Uterus (tissue), 4 donors: ENCODE results near the gene PCDHGB5. TPM values are rescaled to one million over a fixed set of nuclear protein-coding genes. Genes with fewer than 3 reads are reported as not detected.
"Not testable (repeated sequence)": the region's sequence is repeated elsewhere in the genome, so short reads cannot be mapped to it uniquely, and the experiment has no call there.

Experiments
- DNase-seq, 2 donors: peaks; one replicate each; pipeline ENCODE4 v3.0.0-alpha.2; 2019 to 2020
- H3K27ac ChIP-seq, 2 donors: fragments of 200-600 bp; sonication (generic); 1 replicate in 1 of 2; 2 replicates in 1 of 2; pipeline ENCODE4 v1.5.1; 2016 to 2018
- H3K27me3 ChIP-seq, 2 donors: fragments of 200-600 bp; sonication (generic); one replicate each; pipeline ENCODE4 v1.5.1; 2018 to 2019; ENCODE audit warnings: control low read depth in 1 of 2
- H3K36me3 ChIP-seq, 2 donors: fragments of 200-600 bp; sonication (generic); one replicate each; pipeline ENCODE4 v1.5.1; 2019; ENCODE audit warnings: control low read depth in 1 of 2
- H3K4me1 ChIP-seq, 2 donors: fragments of 200-600 bp; sonication (generic); one replicate each; pipeline ENCODE4 v1.5.1; 2018 to 2019; ENCODE audit warnings: control low read depth in 1 of 2
- H3K4me3 ChIP-seq, 2 donors: fragments of 200-600 bp; sonication (generic); 1 replicate in 1 of 2; 2 replicates in 1 of 2; pipeline ENCODE4 v1.5.1; 2018 to 2019; ENCODE audit warnings: mild to moderate bottlenecking in 1 of 2
- H3K9me3 ChIP-seq, 2 donors: fragments of 200-600 bp; sonication (generic); one replicate each; pipeline ENCODE4 v1.5.1; 2019; ENCODE audit warnings: control low read depth in 1 of 2
- POLR2A ChIP-seq, 2 donors: fragments of 450-650 bp; IDR thresholded peaks; one replicate each; pipeline ENCODE4 v1.6.1; 2016; ENCODE audit warnings: antibody characterized with exemption in 2 of 2, mild to moderate bottlenecking in 1 of 2, moderate library complexity in 1 of 2
- intact Hi-C: fragments of 100-400 bp; cut with DNase I; formaldehyde crosslinking; loops from one replicate; pipeline ENCODE4 v1.15.1; 2023; ENCODE audit warnings: low total_unique reads
- total RNA-seq, 4 donors: library from RNA; depleted of rRNA in 3 of 4; stranded (reverse); fragments of >200 nt in 3 of 4; gene quantifications; one replicate each; pipeline versions ENCODE4 v1.1.0 to v1.2.4, GENCODE V29; 2014 to 2023
- TF ChIP-seq, protein P1 (sequence below), 4 experiments: fragments of 200-600 bp in 2 of 4; fragments of 450-650 bp in 2 of 4; sonication (generic) in 2 of 4; IDR thresholded peaks; one replicate each; pipeline ENCODE4 v1.5.1; 2016 to 2019; ENCODE audit warnings: antibody characterized with exemption in 4 of 4, mild to moderate bottlenecking in 2 of 4, moderate library complexity in 1 of 4
- donor health status: DM: yes; HTN: yes; CAD: no.

The PCDHGB5 gene
- total RNA-seq, 4 donors from 2014 or later = 10.0 to 33.6 (median 20.6) TPM

DNA sequence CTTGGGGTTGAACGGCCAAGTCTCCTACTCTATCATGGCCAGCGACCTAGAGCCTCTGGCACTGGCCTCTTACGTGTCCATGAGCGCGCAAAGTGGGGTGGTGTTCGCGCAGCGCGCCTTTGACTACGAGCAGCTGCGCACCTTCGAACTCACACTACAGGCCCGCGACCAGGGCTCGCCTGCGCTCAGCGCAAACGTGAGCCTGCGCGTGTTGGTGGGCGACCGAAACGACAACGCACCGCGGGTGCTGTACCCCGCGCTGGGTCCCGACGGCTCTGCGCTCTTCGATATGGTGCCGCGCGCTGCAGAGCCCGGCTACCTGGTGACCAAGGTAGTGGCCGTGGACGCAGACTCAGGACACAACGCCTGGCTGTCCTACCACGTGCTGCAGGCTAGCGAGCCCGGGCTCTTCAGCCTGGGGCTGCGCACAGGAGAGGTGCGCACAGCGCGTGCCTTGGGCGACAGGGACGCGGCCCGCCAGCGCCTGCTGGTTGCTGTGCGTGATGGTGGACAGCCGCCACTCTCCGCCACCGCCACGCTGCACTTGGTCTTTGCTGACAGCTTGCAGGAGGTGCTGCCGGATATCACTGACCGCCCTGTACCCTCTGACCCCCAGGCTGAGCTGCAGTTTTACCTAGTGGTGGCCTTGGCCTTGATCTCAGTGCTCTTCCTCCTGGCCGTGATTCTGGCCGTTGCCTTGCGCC lies 2.0 kb downstream of the PCDHGB5 start:
- Histone ChIP-seq H3K4me1 (no peaks in the 10 kb centered on the region), H3K27me3 (no peaks in the 10 kb centered on the region), H3K9me3 (peaks cover 0 to 88% of the 10 kb centered on the region in 2 donors), H3K27ac (no peak overlapping the region), H3K36me3 (no peaks in the 10 kb centered on the region), H3K4me3 (no peak overlapping the region)
- no peak for TF ChIP-seq POLR2A (IDR thresholded peaks at IDR 0.05)
- TF ChIP-seq, protein P1, sequence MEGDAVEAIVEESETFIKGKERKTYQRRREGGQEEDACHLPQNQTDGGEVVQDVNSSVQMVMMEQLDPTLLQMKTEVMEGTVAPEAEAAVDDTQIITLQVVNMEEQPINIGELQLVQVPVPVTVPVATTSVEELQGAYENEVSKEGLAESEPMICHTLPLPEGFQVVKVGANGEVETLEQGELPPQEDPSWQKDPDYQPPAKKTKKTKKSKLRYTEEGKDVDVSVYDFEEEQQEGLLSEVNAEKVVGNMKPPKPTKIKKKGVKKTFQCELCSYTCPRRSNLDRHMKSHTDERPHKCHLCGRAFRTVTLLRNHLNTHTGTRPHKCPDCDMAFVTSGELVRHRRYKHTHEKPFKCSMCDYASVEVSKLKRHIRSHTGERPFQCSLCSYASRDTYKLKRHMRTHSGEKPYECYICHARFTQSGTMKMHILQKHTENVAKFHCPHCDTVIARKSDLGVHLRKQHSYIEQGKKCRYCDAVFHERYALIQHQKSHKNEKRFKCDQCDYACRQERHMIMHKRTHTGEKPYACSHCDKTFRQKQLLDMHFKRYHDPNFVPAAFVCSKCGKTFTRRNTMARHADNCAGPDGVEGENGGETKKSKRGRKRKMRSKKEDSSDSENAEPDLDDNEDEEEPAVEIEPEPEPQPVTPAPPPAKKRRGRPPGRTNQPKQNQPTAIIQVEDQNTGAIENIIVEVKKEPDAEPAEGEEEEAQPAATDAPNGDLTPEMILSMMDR (IDR thresholded peaks at IDR 0.05) = no peak
- no peak for DNase-seq
- intact Hi-C loops = no loop called here

DNA sequence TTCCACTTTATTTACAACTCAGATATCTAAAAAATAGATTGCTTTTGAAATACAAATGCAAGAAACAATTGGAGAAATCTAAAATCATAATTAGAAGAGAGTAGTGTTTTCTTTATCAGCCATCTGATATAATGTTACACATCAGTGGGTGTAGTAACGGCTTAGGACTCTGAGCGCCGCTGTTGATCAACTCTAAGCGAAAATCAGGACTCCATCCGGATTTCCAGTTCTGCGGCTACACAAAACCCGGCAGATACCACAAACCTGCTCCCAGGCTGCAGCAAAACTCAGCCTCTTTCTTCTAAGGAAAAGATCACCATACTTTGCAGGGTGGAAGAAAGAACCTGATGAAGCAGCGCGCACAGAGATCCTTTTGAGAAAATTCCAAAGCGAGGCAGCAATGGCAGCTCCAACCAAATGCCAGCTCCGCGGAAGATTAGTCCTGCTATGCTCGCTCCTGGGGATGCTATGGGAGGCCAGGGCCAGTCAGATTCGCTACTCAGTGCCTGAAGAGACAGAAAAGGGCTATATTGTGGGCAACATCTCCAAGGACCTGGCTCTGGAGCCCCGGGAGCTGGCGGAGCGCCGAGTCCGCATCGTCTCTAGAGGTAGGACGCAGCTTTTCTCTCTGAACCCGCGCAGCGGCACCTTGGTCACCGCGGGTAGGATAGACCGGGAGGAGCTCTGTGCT lies 5.0 kb downstream of the PCDHGB5 start, which contains the start of gene PCDHGA9:
Gene PCDHGA9 (plus strand): TSS at position 226 of the 691 bp plus-strand sequence. CDS start 175 bp downstream, at position 401.
- no peak within 1 kb of the TSS for H3K27ac ChIP-seq
- TF ChIP-seq POLR2A (IDR thresholded peaks at IDR 0.05) = no peak
- TF ChIP-seq, protein P1 (IDR thresholded peaks at IDR 0.05) = peak in 2 of 4 experiments; percentile 16 to 36
- no peaks in the 10 kb centered on the region for H3K27me3 ChIP-seq
- no peaks in the 10 kb centered on the region for H3K36me3 ChIP-seq
- H3K4me3 ChIP-seq = peak within 1 kb of the TSS in 1 of 2 donors; percentile 16
- H3K9me3 ChIP-seq = peaks cover 0 to 90% of the 10 kb centered on the region in 2 donors
- intact Hi-C loops = no loop called here
- no peak for DNase-seq
- no peaks in the 10 kb centered on the region for H3K4me1 ChIP-seq

DNA sequence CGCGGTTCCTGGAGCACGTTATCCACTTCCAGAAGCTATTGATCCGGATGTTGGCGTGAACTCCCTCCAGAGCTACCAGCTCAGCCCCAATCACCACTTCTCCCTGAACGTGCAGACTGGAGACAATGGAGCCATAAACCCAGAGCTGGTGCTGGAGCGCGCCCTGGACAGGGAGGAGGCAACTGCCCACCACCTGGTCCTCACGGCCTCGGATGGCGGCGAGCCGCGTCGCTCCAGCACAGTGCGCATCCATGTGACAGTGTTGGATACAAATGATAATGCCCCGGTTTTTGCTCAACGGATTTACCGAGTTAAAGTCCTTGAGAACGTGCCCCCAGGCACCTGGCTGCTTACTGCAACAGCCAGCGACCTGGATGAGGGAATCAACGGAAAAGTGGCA lies 5.6 kb downstream of the PCDHGB5 start:
- Histone ChIP-seq H3K4me1 (no peaks in the 10 kb centered on the region), H3K9me3 (peaks cover 0 to 94% of the 10 kb centered on the region in 2 donors), H3K36me3 (no peaks in the 10 kb centered on the region), H3K4me3 (peak overlapping the region in 1 of 2 donors; percentile 16), H3K27ac (no peak overlapping the region), H3K27me3 (no peaks in the 10 kb centered on the region)
- no peak for TF ChIP-seq POLR2A (IDR thresholded peaks at IDR 0.05)
- TF ChIP-seq, protein P1 (IDR thresholded peaks at IDR 0.05) = no peak
- intact Hi-C loops = no loop called here
- no peak for DNase-seq

DNA sequence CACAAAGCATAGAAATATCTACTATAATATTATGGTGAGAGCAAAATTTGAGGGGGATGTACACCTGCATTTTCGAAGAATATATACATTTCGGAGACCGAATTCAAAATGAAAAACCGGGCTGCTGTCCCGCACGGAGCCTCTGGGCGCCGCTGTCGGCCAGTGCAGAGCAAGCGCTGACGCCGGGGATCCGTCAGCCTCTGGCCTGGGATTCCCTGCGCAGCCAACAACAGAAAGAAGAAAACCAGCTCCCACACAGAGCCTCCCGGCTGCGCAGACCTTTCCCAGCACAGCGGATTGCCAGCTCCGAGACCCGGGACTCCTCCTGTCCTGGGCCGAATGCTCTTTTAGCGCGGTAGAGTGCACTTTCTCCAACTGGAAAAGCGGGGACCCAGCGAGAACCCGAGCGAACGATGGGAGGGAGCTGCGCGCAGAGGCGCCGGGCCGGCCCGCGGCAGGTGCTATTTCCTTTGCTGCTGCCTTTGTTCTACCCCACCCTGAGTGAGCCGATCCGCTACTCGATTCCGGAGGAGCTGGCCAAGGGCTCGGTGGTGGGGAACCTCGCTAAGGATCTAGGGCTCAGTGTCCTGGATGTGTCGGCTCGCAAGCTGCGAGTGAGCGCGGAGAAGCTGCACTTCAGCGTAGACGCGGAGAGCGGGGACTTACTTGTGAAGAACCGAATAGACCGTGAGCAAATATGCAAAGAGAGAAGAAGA lies 10.2 kb downstream of the PCDHGB5 start, which contains the start of gene PCDHGB6:
Gene PCDHGB6 (plus strand): TSS at position 232 of the 716 bp plus-strand sequence. CDS start 182 bp downstream, at position 414.
- peak in 1 of 2 donors; percentile 38 for DNase-seq
- H3K27me3 ChIP-seq, intact Hi-C loops, H3K4me1 ChIP-seq, H3K27ac ChIP-seq, H3K36me3 ChIP-seq: not testable (repeated sequence)
- Histone ChIP-seq H3K4me3 (peak within 1 kb of the TSS in 1 of 2 donors; percentile 25), H3K9me3 (peaks cover 0 to 99% of the 10 kb centered on the region in 2 donors)
- TF ChIP-seq, protein P1 (IDR thresholded peaks at IDR 0.05) = peak; percentile 13 to 40 (median 28)
